ENCODE results near the gene CSF1R.

- TF ChIP-seq, protein P1, sequence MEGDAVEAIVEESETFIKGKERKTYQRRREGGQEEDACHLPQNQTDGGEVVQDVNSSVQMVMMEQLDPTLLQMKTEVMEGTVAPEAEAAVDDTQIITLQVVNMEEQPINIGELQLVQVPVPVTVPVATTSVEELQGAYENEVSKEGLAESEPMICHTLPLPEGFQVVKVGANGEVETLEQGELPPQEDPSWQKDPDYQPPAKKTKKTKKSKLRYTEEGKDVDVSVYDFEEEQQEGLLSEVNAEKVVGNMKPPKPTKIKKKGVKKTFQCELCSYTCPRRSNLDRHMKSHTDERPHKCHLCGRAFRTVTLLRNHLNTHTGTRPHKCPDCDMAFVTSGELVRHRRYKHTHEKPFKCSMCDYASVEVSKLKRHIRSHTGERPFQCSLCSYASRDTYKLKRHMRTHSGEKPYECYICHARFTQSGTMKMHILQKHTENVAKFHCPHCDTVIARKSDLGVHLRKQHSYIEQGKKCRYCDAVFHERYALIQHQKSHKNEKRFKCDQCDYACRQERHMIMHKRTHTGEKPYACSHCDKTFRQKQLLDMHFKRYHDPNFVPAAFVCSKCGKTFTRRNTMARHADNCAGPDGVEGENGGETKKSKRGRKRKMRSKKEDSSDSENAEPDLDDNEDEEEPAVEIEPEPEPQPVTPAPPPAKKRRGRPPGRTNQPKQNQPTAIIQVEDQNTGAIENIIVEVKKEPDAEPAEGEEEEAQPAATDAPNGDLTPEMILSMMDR (IDR thresholded peaks at IDR 0.05; ENCODE audit: borderline replicate concordance, extremely low read depth, low read length, poor library complexity, severe bottlenecking), result no peak
- no peak for TF ChIP-seq EZH2 (IDR thresholded peaks at IDR 0.05; ENCODE audit: borderline replicate concordance, low read depth, low read length, severe bottlenecking)
These were observed 27.8 kb upstream of the CSF1R start for GRCh38 chr5:150114102-150114641.
